Stimulated activated CD4-positive, alpha-beta T cell treated with anti-CD3 and anti-CD28 coated beads, Interleukin-12 subunit alpha, Interleukin-12 subunit beta, amount 100 ng/mL, for 4 hours (primary cell): ENCODE measurements around the gene NPAS3.

Source experiments
- DNase-seq: peaks from one replicate; pipeline ENCODE4 v3.0.0-alpha.2; 2020

The NPAS3 gene

DNA sequence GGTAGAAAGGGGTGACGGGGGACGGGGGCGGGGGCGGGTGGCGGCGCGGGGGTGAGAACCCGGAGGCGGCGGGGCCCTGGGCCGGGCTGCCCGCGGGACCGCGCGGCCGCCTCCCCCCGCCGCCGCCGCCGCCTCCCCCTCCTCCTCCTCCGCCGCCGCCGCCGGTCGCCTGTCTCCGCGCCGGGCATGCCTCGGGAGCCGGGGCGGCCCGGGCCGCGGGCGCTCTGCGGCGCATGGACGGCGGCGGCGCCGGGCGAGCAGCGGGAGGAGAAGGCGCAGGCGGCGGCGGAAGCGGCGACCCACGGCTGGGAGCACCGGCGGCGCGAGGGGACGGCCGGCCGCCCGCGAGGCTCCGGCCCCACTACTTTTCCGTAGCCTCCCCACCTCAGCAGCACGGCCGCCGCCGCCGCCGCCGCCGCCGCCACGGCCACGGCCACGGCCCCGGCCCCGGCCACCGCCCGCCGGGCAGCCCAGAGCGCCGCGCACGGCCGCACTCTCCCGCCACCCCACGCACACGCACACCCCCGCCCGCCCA, at the start of gene NPAS3:
Gene NPAS3 (plus strand): TSS at position 161 of the 535 bp plus-strand sequence.
- no peak for DNase-seq

DNA sequence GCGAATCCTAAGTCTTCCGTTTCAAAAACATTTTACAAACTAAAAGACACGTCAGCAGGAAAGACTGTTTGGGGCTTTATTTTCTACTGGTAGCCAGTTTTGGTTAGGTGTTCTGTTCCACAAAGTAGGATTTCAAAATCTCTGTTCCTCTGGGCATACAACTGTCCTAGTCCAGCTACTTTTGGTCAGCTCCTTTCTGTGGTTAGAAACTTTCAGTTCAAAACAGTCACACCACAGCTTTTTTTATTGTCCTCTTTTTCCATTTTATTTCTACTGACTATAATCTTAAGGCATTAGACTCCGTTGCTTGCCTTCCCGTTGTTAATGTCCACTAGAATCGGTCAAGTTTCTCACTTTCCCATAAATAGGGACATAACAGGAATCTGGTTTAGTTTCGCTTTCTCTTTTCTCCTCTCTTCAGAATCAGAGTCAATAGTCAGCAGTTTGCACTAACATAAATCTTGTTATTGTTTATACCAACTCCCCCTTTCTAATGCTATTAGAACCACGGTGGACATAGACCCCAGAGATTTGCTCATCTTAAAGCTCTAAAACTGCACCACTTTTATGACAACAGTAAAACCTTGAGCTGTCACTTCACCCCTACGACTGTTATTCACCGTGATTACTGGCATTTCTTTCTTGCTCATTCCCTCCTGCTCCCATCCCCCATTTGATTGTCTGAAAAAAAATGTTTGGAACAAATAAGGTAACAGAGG, 41.5 kb upstream of the NPAS3 start:
- no peak for DNase-seq

DNA sequence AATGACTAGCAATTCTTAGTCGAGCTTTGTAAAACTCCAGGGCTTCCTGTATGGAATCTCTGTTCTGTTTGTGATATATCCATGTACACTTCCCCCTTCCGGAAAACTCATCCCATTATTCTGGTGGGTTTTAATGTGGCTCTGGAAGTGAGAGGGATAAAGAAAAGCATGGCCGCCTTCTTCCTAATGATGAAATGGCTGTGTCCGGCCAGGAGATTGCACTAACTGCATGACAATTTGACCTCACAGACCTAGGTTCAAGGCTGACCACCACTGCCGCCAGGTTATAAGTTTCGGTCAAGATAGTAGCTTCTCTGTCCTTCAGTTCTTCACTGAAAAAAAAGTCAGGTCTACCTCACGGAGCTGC, 41.0 kb upstream of the NPAS3 start:
- no peak for DNase-seq

DNA sequence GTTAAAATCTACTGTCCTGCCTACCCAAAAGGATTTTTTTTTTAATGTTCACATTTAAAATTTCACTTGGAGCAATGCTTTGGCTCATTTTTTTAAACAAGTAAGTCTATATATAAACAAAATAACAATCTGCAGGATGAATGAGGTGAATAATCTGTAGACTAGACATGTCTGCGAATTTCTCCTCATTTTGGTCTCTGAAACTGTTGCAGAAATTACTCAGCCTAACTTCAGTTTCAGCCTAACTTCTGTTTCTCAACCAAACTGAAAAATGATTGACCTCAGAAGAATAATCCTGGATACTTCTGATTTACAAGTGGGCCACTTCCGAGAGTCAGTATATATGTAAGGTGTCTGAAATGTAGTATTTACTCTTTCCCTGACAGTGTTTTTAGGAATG, 39.8 kb upstream of the NPAS3 start:
- no peak for DNase-seq

DNA sequence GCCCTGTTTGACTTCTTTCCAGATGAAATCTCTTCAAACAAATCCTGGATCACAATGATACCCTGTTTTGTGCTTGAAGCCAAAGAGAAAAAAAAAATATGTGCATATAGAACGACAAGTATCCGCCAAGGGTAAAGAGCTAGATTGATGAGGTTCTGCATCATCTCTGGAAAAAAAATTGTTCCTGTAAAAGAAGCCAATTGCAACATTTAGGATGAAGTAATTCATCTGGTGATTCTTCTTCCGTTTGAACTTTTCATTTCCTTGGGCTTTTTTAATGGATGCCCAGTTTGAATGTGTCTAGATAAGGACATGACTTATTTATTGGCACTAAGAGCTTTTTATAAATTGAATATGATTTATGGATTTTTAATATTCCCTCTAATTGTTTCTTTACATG, 38.1 kb upstream of the NPAS3 start:
- DNase-seq: no peak

DNA sequence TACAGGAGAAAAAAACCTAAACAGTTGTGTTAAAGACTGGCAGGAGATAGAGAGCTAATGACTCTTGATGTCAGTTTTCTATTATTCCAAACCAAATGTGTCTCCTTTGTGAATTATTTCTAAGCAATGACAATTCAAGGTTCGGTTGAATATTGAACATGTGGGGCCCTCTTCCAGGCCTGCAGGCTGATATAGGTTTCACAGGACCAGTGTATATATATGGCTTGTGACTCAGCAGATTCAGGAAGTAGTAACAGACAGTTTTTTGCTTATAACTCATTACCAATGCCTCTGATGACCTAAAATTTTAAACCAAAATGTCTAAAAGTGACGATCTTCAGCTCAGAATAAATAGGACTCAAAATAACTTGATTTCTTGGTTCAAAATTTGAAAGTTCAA, 33.7 kb upstream of the NPAS3 start:
- no peak for DNase-seq

DNA sequence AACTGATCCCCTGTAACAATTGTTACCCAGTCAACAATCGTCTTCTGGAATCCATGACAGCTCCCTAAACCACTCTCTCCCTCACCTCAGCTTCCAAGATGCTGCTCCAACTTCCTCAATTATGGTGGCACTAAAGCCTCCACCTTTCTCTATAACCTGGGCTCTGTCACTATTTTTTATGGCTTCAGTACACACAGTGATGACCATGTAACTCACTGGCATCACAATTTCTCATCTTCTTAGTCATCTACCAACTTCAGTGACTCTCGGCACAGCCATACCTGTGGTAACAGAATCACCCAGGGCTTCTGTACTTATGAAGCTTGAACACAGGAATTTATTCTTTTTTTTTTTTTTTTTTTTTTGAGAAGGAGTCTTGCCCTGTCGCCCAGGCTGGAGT, 32.0 kb upstream of the NPAS3 start:
- DNase-seq: no peak

DNA sequence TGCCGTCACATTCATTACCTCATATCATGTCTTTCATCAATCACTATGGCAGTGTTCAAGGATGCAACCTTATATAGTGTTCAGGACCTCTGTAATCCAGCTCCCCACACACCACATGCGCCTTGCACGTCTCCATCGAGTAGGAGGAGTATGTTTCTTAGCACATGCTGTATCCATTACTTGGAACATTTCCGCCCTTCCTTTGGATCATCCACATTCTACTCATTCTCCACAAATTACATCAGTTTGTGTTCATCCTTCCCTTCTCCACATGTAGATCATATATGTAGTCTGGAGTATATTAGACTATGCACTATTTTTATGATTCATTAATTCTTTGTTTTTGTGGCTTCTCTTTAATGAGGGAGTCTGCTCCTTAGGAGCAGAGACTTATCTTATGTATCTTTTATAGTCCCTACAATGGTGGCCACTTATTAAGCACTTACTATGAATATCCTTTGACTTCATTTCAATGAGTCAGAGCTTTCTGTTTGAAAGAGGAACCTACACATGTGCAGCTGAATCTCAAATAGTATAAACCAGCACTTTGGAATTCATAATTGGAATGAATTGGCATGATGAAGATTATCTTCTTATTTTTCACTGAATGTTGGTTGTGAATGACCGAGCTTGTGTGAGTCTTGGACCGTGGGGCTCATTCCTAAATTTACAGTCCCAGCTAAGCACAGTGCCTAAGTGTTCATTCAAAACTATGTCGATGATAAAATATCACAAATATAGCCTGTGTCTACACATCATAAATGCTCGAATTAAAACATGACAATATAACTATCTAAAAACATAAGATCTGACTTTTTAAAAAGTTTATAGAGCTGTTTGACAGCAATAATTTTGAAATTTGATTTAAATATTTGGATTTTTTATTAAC, 30.2 kb upstream of the NPAS3 start:
- DNase-seq: no peak

DNA sequence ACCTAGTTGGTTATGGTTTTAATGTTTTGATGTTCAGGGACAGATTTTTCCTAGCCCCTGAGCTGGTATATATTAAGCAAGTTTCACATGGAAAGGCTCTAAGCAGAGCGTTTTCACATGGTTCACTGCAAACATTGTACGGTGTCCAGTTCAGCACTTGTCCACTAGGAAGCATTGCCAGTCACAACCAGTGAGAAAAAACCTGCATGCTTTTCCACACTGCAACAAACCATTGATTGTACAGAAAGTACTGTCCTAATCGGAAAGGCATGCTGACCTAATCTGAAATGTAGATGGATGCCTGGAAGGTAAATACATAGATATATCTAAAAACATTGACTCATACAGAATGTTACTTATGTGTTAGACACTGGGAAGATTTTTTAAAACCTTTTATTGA, 25.0 kb upstream of the NPAS3 start:
- DNase-seq: no peak

DNA sequence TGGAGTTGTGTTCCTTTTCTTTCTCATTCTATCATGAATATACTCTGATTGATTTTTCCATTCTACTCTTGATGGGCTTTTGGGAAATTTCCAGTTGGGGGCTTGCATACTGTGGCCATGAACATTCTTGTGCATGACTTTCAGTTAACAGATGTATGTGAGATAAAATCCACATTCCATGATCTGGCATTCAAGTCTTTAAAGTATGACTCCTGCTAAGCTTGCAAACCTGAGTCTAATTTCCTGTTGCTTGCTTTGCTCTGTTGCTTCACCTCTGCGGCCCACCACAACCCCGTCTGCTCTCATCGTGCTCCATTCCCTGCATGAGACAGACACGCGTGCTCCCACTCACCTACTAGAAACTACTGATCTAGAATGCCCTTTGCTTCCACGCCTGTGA, 24.3 kb upstream of the NPAS3 start:
- no peak for DNase-seq

DNA sequence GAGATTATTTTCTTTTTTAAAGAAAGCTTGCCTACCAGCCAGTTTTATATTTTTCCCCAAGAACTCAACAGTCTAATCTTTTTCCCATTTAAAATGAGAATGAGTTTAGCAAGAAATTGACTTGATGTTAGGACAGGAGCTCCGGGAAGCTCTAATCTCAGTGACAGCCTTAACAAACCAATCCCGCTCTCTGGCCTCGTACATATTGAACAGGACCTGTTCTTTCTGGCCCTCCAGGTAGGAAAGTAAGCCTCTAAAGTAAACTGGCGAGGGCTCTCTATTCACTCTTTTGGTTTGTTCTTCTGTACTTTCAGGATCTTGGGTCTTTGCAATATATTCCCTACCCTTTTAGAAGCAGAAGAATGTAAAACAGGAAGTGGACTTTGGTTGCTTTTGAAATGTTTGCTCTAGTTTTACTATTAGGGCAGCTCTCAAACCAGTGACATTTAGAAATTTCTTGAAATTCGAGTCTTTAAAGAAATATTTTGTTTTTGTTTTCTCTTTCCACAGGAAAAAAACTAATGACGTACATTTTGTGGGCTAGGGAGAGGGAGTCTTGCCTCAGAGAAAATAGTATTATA, 17.9 kb upstream of the NPAS3 start:
- DNase-seq: no peak

DNA sequence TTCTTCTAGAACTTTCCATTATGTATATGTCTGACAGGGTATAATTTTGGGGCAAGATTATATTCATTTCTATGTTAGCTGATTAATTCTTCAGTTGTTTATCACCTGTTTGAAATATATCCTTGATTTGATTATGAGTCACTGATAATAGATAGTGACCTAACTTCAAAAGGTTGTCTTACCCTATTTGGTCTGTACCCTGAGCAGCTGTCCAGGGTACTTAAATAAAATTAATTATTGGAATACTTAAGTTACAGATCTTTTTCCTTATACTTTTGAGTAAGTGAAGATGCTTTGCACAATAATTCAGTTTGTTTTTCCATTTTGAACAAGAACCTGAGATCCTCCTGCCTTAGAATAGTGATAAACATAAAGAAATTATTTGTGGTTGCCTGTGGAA, 13.2 kb upstream of the NPAS3 start:
- no peak for DNase-seq

DNA sequence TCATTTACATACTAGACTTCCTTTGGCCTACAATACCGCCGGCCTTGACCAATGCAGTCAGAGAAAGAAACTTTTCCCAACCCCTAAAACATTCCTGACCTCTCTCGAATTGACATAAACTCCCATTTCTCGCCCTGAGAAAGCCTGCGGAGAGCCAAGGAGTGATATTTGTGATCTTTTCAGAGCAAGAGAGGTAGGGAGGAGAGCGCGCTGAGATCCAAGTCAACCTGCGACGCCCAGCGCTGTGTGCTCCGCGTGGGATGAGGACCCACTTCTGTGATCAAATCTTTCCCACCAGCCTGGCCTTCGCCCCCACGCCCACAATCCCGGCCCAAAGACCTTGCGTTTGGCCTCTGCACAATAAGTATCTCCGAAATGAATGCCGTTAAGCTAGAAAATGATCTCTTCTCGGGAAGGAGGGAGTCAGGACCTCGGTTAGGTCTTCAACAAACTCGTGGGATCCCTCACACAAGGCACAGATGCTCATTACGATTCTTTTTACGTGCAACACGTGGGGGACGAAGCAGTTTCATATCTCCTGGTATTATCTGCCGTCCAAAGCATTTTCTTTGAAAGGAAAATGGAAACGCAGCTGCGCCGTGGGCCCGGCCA, 6.3 kb upstream of the NPAS3 start:
- DNase-seq: no peak

DNA sequence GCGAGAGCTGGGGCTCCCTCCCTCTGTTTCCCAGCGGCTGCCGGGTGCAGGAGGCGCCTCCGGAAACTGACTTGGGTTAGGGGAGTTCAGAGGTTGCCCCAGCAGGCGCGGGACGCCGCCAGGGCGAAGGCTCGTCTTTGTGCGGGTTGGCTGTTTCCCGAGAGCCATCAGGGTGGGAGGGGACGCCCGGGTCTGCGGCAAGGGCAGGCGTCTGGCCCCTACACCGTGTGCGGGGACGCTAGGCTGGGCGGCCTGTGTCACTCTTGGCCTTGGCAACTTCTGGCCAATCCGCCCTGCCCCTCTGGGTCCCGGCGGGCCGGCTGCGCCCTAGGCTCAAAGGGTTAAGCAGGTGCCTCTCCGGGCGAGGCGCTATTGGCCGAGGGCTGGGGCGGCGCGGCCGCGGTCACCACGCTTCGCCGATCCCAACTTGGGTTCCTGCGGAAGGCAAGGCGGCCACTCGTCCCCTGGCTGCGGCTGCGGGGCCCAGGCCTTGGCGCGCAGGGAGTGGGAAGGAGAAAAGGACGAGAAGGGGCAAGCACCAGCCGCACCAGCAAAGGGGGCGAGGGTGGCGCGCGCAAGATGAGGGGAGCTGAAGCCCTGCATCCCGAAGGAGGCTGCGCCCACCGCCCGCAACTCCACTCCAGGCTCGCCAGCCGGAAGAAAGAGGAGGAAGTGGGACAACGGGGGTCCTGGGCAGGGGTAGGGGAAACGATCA, 5.6 kb upstream of the NPAS3 start:
- DNase-seq: no peak

DNA sequence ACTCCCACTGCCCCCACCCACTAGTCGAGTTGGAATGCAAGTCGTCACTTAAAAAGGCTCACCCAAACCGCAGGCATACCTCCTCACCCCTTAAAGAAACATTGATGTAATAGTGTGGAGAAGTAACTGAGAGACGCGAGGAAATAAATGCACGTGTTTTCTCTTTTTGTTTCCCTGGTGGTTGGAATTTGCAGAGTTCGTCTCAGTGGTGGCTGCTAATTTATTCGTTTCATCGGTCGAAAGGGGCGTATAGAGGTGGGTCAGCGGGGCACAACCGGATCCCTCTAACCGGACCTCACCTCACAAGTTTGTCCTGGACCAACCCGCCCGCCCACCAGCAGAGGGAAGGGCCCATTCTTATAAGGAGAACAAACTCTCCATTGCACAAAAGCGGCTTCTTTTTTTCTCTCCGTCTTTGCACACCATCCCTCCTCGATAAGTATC, 5.0 kb upstream of the NPAS3 start:
- no peak for DNase-seq

DNA sequence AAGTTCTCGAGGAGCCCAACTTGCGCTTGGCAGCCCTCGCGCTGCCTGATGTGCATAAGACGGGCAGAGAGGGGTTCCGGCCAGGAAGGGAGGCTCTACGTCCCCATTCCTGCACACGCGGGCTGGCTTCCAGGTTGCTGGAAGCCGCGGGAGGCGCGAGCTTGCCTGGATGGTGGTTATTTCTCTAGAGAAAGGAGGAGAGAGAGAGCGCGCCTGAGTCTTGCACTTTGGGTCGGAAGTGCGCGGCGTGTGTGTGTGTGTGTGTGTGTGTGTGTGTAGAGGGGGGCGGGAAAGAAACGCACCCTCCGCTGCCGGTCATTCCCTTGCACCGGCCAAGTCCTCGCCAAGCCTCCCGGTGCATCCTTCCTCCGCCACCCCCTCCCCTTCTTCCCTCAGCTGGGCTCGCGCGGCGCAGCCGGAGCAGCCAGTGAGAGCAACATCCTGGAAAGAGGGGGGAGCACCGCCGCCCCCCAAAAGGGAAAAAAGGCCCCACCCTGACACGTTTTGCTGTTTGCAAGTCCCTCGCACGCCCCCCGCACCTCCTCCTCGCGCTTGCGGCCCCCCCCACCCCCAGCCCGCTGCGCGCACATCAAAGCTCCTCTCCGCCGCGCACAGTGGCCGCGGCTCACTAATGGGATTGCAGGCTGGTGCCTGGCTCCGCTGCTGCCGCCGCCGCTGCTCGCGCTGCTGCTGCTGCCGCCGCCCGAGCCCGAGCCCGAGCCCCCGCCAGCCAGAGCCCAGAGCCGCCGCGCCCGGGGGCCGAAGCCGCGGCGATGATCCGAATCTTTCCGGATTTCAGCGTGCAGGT, 4.4 kb upstream of the NPAS3 start:
- DNase-seq: no peak

DNA sequence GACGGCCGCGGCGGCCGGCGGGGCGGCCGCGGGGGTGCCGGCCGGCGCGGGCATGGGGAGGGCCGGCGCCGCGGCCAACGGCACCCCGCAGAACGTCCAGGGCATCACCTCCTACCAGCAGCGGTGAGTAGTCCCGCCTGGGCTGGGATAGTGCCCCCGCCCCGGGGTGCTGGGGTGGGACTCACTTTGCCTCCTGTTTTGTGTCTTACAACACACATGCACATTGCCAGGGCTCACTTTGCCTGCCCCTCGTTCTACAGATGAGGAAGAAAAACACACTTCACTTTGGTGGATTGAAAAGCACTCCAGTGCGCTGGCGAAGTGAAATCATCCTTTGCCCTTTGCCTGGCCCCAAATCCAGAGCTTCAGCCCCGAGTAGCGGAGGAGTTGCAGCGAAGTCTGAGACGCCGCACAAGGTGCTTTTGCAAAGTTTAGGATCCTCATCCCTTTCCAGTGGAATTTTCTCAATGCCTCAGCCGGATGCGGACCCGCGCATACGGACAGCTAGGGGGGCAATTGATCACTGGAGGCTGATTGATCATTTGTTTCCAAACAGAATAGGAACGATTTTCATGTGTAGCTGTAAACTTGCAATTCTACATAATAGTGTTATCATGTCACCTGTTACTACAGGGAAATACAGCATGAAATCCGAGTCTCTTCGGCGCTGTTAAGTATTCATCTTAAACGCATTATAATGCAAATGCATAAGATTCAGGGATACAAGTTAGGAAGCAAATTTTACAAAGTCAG, 3.6 kb upstream of the NPAS3 start:
- DNase-seq: no peak

DNA sequence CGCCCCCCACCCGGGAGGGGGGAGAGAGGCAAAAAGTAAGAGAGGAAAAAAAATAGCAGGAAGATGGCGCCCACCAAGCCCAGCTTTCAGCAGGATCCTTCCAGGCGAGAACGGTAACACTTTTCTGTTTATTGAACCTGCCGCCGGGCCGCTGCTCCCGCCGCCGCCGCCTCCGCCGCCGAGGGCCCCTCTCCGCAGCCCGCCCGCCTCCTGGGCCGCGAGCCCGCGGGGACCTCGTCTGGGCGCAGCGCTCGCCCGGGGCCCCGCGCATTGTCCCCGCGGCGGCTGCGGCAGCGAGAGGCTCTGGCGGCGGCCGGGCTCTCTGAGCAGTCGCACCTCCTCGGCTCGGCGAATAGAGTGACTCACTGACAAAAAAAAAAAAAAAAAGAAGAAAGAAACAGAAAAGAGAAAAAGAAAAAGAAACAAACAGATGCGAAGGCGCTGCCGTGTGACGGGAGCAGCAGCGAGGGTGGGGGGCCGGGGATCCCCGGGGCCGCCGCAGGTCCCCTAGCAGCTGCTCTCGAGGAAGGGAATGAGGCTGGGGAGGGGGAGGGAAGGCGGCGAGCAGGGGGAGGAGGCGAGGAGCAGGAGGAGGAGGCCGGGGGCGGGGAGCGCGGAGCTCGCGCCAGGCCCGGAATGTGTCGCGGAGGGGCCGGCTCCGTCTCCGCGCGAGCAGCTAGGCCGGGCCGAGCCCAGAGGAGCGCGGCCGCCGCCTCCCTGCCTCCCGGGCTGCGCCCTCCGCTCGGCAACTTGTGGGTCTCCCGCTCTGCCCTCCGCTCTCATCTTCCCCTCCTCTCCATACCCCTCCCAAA, 781 bp downstream of the NPAS3 start:
- peak; percentile 31 for DNase-seq

DNA sequence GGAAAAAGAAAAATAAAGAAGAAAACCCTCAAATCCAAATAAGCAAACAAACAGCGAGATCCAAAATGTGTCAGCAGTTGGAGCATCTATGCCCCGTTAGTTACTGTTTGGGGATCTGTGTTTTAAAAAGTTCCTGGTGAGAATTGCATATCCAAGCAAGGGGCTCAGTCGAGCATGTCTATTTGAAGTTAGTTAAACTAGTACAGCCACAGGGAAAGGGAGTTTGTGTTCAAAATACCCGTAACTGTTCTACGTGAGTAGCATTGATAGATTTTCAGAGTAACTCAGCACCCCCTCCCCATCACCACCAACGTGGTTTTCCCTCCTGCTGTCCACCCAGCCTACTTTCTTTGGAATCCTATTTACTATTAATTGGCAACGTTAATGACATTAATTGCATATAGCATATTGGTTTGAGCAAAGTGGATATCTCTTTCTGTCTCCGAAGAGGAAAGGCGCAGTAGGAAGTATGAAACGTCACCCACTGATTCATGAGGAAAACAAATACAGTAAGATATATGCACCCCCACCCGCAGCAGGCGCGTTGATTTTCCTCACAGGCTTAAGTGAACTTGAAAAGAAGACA, 1.5 kb downstream of the NPAS3 start:
- no peak for DNase-seq
